Liver (tissue), 9 donors: ENCODE results near the gene MTFR1L. TPM values are rescaled to one million over a fixed set of nuclear protein-coding genes. Genes with fewer than 3 reads are reported as not detected.

Experiments used
- DNase-seq: peaks from one replicate; pipeline ENCODE4 v3.0.0-alpha.2; 2017; ENCODE audit warnings: low spot score
- H3K27ac ChIP-seq, 2 donors: one replicate each; pipeline ENCODE4 v1.7.0; 2013; ENCODE audit warnings: inconsistent platforms in 2 of 2, low read length in 2 of 2, control low read depth in 1 of 2, low read depth in 1 of 2, mild to moderate bottlenecking in 1 of 2
- H3K27me3 ChIP-seq, 4 donors: one replicate each; pipeline versions ENCODE4 v1.6.1 to v1.7.0; 2013; ENCODE audit warnings: low read length in 3 of 4, inconsistent platforms in 1 of 4, mild to moderate bottlenecking in 1 of 4, moderate library complexity in 1 of 4; ENCODE audit not compliant: control insufficient read depth in 4 of 4, insufficient read depth in 4 of 4
- H3K36me3 ChIP-seq, 4 donors: one replicate each; pipeline versions ENCODE4 v1.6.1 to v1.7.0; 2013; ENCODE audit warnings: low read length in 3 of 4, mild to moderate bottlenecking in 3 of 4, low read depth in 1 of 4, moderate library complexity in 1 of 4; ENCODE audit not compliant: control insufficient read depth in 4 of 4, insufficient read depth in 3 of 4
- H3K4me1 ChIP-seq, 4 donors: one replicate each; pipeline versions ENCODE4 v1.6.1 to v1.7.0; 2013; ENCODE audit warnings: low read length in 3 of 4, mild to moderate bottlenecking in 3 of 4, moderate library complexity in 1 of 4; ENCODE audit not compliant: control insufficient read depth in 4 of 4, insufficient read depth in 4 of 4
- H3K4me3 ChIP-seq, 3 donors: one replicate each; pipeline versions ENCODE4 v1.6.1 to v1.7.0; 2013; ENCODE audit warnings: low read length in 3 of 3, control low read depth in 1 of 3, low read depth in 1 of 3, mild to moderate bottlenecking in 1 of 3
- H3K9ac ChIP-seq, 2 donors: one replicate each; pipeline ENCODE4 v1.7.0; 2013; ENCODE audit warnings: low read length in 2 of 2, mild to moderate bottlenecking in 2 of 2, moderate library complexity in 2 of 2, control low read depth in 1 of 2, low read depth in 1 of 2
- H3K9me3 ChIP-seq, 4 donors: one replicate each; pipeline versions ENCODE4 v1.6.1 to v1.7.0; 2013; ENCODE audit warnings: low read length in 3 of 4; ENCODE audit not compliant: control insufficient read depth in 4 of 4
- CTCF ChIP-seq: fragments of 150-350 bp; IDR thresholded peaks from 2 replicates; pipeline ENCODE4 v1.5.1; 2017; ENCODE audit warnings: improper control_type of control experiment, low read depth, low read length; ENCODE audit not compliant: missing input control
- EGR1 ChIP-seq, 2 donors: IDR thresholded peaks; 2 replicates each; pipeline ENCODE4 v1.6.1; 2016 to 2018; ENCODE audit warnings: antibody characterized with exemption in 2 of 2, low read depth in 2 of 2
- FOXA1 ChIP-seq: IDR thresholded peaks from 2 replicates; pipeline ENCODE4 v1.6.1; 2016; ENCODE audit warnings: antibody characterized with exemption
- FOXA2 ChIP-seq: IDR thresholded peaks from 2 replicates; pipeline ENCODE4 v1.6.1; 2016; ENCODE audit warnings: antibody characterized with exemption
- GABPA ChIP-seq, 2 donors: IDR thresholded peaks in 1 of 2; conservative IDR thresholded peaks in 1 of 2; 2 replicates each; pipeline ENCODE4 v1.6.1; 2016; ENCODE audit warnings: antibody characterized with exemption in 2 of 2, mild to moderate bottlenecking in 1 of 2, moderate library complexity in 1 of 2
- HNF4A ChIP-seq, 2 donors: conservative IDR thresholded peaks; 2 replicates each; pipeline ENCODE4 v1.6.1; 2016; ENCODE audit warnings: antibody characterized with exemption in 2 of 2, mild to moderate bottlenecking in 2 of 2
- HNF4G ChIP-seq: IDR thresholded peaks from 2 replicates; pipeline ENCODE4 v1.6.1; 2016; ENCODE audit warnings: antibody characterized with exemption
- JUND ChIP-seq, 2 donors: IDR thresholded peaks; 2 replicates each; pipeline ENCODE4 v1.6.1; 2016; ENCODE audit warnings: antibody characterized with exemption in 2 of 2
- NR2F2 ChIP-seq: IDR thresholded peaks from 2 replicates; pipeline ENCODE4 v1.6.1; 2016; ENCODE audit warnings: antibody characterized with exemption
- RAD21 ChIP-seq, 2 donors: IDR thresholded peaks; 2 replicates each; pipeline ENCODE4 v1.6.1; 2016; ENCODE audit warnings: antibody characterized with exemption in 2 of 2, mild to moderate bottlenecking in 2 of 2
- RXRA ChIP-seq, 2 donors: IDR thresholded peaks; 2 replicates each; pipeline ENCODE4 v1.6.1; 2017 to 2018; ENCODE audit warnings: antibody characterized with exemption in 2 of 2, mild to moderate bottlenecking in 1 of 2
- SP1 ChIP-seq: IDR thresholded peaks from 2 replicates; pipeline ENCODE4 v1.6.1; 2018; ENCODE audit warnings: antibody characterized with exemption, mild to moderate bottlenecking
- TAF1 ChIP-seq: conservative IDR thresholded peaks from 2 replicates; pipeline ENCODE4 v1.6.1; 2016; ENCODE audit warnings: antibody characterized with exemption, mild to moderate bottlenecking
- YY1 ChIP-seq: IDR thresholded peaks from 2 replicates; pipeline ENCODE4 v1.6.1; 2016; ENCODE audit warnings: antibody characterized with exemption, mild to moderate bottlenecking
- WGBS: extraction: QIAGEN DNeasy Blood & Tissue Kit; methylation state at CpG from one replicate; pipeline ENCODE4 v1.1.7; 2013; 5-methylcytosine and 5-hydroxymethylcytosine counted together
- polyA plus RNA-seq, 2 donors: library from polyadenylated mRNA; stranded (reverse) in 1 of 2; unstranded in 1 of 2; fragments of 200-250 nt in 1 of 2; fragments of >200 nt in 1 of 2; fragmentation: Nextera tagmentation in 1 of 2; extraction: Ambion mirVana in 1 of 2; gene quantifications; one replicate each; pipeline versions ENCODE4 v1.2.1 to v1.2.3, GENCODE V29; 2013 to 2015
- total RNA-seq, 2 donors: library from RNA; depleted of rRNA; stranded (reverse); fragments of >200 nt; gene quantifications; one replicate each; pipeline ENCODE4 v1.2.3, GENCODE V29; 2014
- TF ChIP-seq, protein P1 (sequence below): IDR thresholded peaks from 2 replicates; pipeline ENCODE4 v1.6.1; 2016; ENCODE audit warnings: antibody characterized with exemption, mild to moderate bottlenecking
- TF ChIP-seq, protein P2 (sequence below): IDR thresholded peaks from 2 replicates; pipeline ENCODE4 v1.6.1; 2016; ENCODE audit warnings: antibody characterized with exemption
- TF ChIP-seq, protein P3 (sequence below): IDR thresholded peaks from 2 replicates; pipeline ENCODE4 v1.6.1; 2016; ENCODE audit warnings: antibody characterized with exemption
- TF ChIP-seq, protein P4 (sequence below): IDR thresholded peaks from 2 replicates; pipeline ENCODE4 v1.6.1; 2016; ENCODE audit warnings: antibody characterized with exemption
- donor health status: healthy.
- donor health status: healthy.
- donor health status: healthy.
- donor health status: healthy.
- donor health status: healthy.

The MTFR1L gene
- total and polyA plus RNA-seq, 4 donors = 22.5 to 48.4 (median 40.2) TPM

- Histone ChIP-seq H3K9me3 (no peaks in the 10 kb centered on the region), H3K4me1 (peaks cover 24 to 39% (median 34%) of the 10 kb centered on the region in 4 donors), H3K27me3 (no peaks in the 10 kb centered on the region), H3K36me3 (no peaks in the 10 kb centered on the region), H3K27ac (peak overlapping the region in 1 of 2 donors; percentile 33), H3K4me3 (no peak overlapping the region), H3K9ac (no peak overlapping the region)
- no peak for DNase-seq
- TF ChIP-seq RAD21 (IDR thresholded peaks at IDR 0.05) = peak in 1 of 2 donors; percentile 15
- TF ChIP-seq RXRA (IDR thresholded peaks at IDR 0.05) = peak in 1 of 2 donors; percentile 26
- TF ChIP-seq NR2F2 = peak; percentile 94
- no peak for TF ChIP-seq HNF4G
- WGBS = 78% methylated on average over 14 of the region's 14 CpGs
Measured at GRCh38 chr1:25770541-25771220, 49.1 kb upstream of the MTFR1L start.

DNA sequence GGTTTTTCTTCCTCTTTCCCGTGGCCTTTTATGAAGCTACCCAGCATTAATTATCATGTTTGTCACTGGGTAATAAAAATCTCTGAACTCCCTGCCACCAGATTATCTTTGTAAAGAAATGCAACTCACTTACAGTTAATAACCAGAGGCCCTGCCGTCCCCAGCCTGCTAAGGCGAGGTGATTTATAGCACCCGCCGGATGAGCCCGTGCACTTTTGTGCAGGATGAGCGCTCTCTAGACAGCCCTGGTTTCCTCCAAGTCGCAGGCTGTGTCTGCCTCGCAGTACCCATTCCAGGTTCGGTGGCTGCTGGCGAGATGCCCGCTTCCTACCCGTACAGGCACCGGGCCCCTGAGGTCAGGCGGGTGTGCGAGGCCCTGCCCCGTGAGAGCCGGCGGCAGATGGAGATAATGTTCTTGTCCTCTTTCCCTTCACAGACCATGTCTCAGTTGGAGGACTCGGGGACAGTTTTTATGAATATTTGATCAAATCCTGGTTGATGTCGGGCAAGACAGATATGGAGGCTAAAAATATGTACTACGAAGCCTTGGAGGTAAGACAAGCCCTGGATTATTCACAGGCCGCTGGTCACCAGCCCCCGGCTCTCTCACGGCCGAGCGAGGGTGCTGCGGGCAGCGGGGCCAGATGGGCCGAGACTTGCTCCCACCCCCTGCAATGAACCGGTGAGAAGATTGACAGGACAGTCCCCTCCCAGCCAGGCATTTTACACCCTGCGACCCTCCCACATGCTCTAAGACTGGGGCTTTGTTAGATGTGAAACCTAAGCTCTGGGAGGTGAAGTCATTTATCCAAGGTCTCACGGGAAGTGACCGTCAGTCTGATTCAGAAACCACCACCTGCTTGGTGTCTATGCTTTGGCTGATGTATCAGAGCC lies 48.3 kb upstream of the MTFR1L start:
- no peak for DNase-seq
- no peak overlapping the region for H3K4me3 ChIP-seq
- H3K4me1 ChIP-seq = peaks cover 24 to 36% (median 31%) of the 10 kb centered on the region in 4 donors
- H3K27me3 ChIP-seq = no peaks in the 10 kb centered on the region
- no peaks in the 10 kb centered on the region for H3K9me3 ChIP-seq
- peak overlapping the region in 1 of 2 donors; percentile 33 for H3K27ac ChIP-seq
- TF ChIP-seq JUND (IDR thresholded peaks at IDR 0.05) = no peak
- TF ChIP-seq NR2F2 = peak; percentile 88
- H3K36me3 ChIP-seq = no peaks in the 10 kb centered on the region
- 58% methylated on average over 34 of the region's 34 CpGs for WGBS
- no peak overlapping the region for H3K9ac ChIP-seq

DNA sequence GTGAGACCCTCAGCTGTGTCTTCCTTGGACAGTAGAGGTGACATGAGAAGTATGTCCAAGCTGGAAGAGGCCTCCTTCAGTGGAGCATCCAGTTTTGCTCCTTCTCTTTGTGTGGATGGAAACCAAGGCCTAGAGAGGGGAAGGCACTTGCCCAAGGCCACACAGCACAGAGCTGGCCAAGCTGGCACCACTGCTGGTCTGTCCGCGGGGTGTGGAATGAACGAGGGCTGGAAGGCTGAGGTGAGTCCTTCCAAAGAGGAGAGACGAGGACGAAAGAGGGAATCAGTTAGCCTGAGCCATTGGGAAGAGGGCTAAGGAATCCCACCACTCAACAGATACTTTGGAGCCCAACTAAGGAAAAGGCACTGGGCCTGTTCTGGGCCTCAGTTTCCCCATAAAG lies 47.6 kb upstream of the MTFR1L start:
- Histone ChIP-seq H3K4me3 (no peak overlapping the region), H3K9me3 (no peaks in the 10 kb centered on the region), H3K27me3 (no peaks in the 10 kb centered on the region), H3K4me1 (peaks cover 24 to 32% (median 29%) of the 10 kb centered on the region in 4 donors), H3K36me3 (no peaks in the 10 kb centered on the region), H3K27ac (no peak overlapping the region), H3K9ac (no peak overlapping the region)
- no peak for DNase-seq
- TF ChIP-seq TAF1 (no peak), HNF4A (conservative IDR thresholded peaks at IDR 0.05) (no peak), HNF4G (no peak), RXRA (IDR thresholded peaks at IDR 0.05) (no peak), JUND (IDR thresholded peaks at IDR 0.05) (no peak), GABPA (IDR thresholded peaks at IDR 0.05 in 1 of 2, conservative IDR thresholded peaks at IDR 0.05 in 1 of 2) (no peak), FOXA2 (no peak), SP1 (no peak), FOXA1 (no peak), EGR1 (IDR thresholded peaks at IDR 0.05; ENCODE audit: low read depth in 2 of 2) (no peak), RAD21 (IDR thresholded peaks at IDR 0.05) (no peak), CTCF (no peak), YY1 (no peak), NR2F2 (no peak)
- TF ChIP-seq, protein P1, sequence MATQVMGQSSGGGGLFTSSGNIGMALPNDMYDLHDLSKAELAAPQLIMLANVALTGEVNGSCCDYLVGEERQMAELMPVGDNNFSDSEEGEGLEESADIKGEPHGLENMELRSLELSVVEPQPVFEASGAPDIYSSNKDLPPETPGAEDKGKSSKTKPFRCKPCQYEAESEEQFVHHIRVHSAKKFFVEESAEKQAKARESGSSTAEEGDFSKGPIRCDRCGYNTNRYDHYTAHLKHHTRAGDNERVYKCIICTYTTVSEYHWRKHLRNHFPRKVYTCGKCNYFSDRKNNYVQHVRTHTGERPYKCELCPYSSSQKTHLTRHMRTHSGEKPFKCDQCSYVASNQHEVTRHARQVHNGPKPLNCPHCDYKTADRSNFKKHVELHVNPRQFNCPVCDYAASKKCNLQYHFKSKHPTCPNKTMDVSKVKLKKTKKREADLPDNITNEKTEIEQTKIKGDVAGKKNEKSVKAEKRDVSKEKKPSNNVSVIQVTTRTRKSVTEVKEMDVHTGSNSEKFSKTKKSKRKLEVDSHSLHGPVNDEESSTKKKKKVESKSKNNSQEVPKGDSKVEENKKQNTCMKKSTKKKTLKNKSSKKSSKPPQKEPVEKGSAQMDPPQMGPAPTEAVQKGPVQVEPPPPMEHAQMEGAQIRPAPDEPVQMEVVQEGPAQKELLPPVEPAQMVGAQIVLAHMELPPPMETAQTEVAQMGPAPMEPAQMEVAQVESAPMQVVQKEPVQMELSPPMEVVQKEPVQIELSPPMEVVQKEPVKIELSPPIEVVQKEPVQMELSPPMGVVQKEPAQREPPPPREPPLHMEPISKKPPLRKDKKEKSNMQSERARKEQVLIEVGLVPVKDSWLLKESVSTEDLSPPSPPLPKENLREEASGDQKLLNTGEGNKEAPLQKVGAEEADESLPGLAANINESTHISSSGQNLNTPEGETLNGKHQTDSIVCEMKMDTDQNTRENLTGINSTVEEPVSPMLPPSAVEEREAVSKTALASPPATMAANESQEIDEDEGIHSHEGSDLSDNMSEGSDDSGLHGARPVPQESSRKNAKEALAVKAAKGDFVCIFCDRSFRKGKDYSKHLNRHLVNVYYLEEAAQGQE = no peak
- TF ChIP-seq, protein P2, sequence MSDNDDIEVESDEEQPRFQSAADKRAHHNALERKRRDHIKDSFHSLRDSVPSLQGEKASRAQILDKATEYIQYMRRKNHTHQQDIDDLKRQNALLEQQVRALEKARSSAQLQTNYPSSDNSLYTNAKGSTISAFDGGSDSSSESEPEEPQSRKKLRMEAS = no peak
- TF ChIP-seq, protein P3, sequence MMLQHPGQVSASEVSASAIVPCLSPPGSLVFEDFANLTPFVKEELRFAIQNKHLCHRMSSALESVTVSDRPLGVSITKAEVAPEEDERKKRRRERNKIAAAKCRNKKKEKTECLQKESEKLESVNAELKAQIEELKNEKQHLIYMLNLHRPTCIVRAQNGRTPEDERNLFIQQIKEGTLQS = no peak
- TF ChIP-seq, protein P4, sequence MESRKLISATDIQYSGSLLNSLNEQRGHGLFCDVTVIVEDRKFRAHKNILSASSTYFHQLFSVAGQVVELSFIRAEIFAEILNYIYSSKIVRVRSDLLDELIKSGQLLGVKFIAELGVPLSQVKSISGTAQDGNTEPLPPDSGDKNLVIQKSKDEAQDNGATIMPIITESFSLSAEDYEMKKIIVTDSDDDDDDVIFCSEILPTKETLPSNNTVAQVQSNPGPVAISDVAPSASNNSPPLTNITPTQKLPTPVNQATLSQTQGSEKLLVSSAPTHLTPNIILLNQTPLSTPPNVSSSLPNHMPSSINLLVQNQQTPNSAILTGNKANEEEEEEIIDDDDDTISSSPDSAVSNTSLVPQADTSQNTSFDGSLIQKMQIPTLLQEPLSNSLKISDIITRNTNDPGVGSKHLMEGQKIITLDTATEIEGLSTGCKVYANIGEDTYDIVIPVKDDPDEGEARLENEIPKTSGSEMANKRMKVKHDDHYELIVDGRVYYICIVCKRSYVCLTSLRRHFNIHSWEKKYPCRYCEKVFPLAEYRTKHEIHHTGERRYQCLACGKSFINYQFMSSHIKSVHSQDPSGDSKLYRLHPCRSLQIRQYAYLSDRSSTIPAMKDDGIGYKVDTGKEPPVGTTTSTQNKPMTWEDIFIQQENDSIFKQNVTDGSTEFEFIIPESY = no peak
- 96% methylated on average over 5 of the region's 5 CpGs for WGBS
